CD4-positive, alpha-beta memory T cell (primary cell): ENCODE results near the gene ZC3H12A. TPM values are rescaled to one million over a fixed set of nuclear protein-coding genes. Genes with fewer than 3 reads are reported as not detected.

ENCODE experiments used
- CTCF ChIA-PET: fragments of 350-600 bp; sonication (Branson Sonifier 250); formaldehyde crosslinking; loops from one replicate; lab custom pipeline; 2021; ENCODE audit warnings: inconsistent platforms; ENCODE audit not compliant: partially characterized antibody; lab: Charles Lee
- POLR2A ChIA-PET: fragments of 350-600 bp; sonication (Branson Sonifier 250); formaldehyde crosslinking; loops from one replicate; lab custom pipeline; 2021; ENCODE audit not compliant: partially characterized antibody; lab: Charles Lee
- DNase-seq, 5 donors: peaks; one replicate each; pipeline versions ENCODE4 v3.0.0 to v3.0.0-alpha.2; 2020 to 2022; ENCODE audit warnings: mixed read lengths in 1 of 5
- H3K27ac ChIP-seq: one replicate; pipeline ENCODE4 v1.7.0; 2013; ENCODE audit warnings: low read depth, low read length
- H3K27me3 ChIP-seq: 2 replicates; pipeline ENCODE4 v1.7.0; 2013; ENCODE audit warnings: mild to moderate bottlenecking, low read length, moderate library complexity; ENCODE audit not compliant: insufficient read depth
- H3K36me3 ChIP-seq: 2 replicates; pipeline ENCODE4 v1.7.0; 2013; ENCODE audit warnings: mild to moderate bottlenecking, low read length, moderate library complexity; ENCODE audit not compliant: insufficient read depth
- H3K4me1 ChIP-seq: 2 replicates; pipeline ENCODE4 v1.7.0; 2013; ENCODE audit warnings: mild to moderate bottlenecking, low read length, moderate library complexity; ENCODE audit not compliant: insufficient read depth
- H3K4me3 ChIP-seq, 2 donors: one replicate each; pipeline ENCODE4 v1.7.0; 2013; ENCODE audit warnings: low read length in 2 of 2, mild to moderate bottlenecking in 1 of 2
- H3K9me3 ChIP-seq, 2 donors: one replicate each; pipeline ENCODE4 v1.7.0; 2013; ENCODE audit warnings: low read length in 2 of 2, control low read depth in 1 of 2; ENCODE audit not compliant: control insufficient read depth in 1 of 2
- H3K27ac Mint-ChIP-seq, 7 donors: one replicate each; pipeline ENCODE4 v1.8.0; 2020 to 2021; ENCODE audit warnings: mixed read lengths in 7 of 7, mild to moderate bottlenecking in 6 of 7, inconsistent platforms in 3 of 7, moderate library complexity in 3 of 7
- H3K27me3 Mint-ChIP-seq, 2 donors: one replicate each; pipeline ENCODE4 v1.8.0; 2020 to 2021; ENCODE audit warnings: mixed read lengths in 2 of 2
- H3K36me3 Mint-ChIP-seq, 2 donors: one replicate each; pipeline ENCODE4 v1.8.0; 2020 to 2021; ENCODE audit warnings: mixed read lengths in 2 of 2, inconsistent platforms in 1 of 2, mild to moderate bottlenecking in 1 of 2
- H3K4me1 Mint-ChIP-seq, 4 donors: one replicate each; pipeline ENCODE4 v1.8.0; 2020 to 2021; ENCODE audit warnings: mixed read lengths in 4 of 4, mild to moderate bottlenecking in 1 of 4
- H3K4me3 Mint-ChIP-seq, 8 donors: one replicate each; pipeline ENCODE4 v1.8.0; 2020 to 2021; ENCODE audit warnings: mixed read lengths in 8 of 8, mild to moderate bottlenecking in 7 of 8, moderate library complexity in 6 of 8, inconsistent platforms in 3 of 8
- H3K9me3 Mint-ChIP-seq, 8 donors: one replicate each; pipeline ENCODE4 v1.8.0; 2020 to 2021; ENCODE audit warnings: mixed read lengths in 8 of 8, mild to moderate bottlenecking in 5 of 8, inconsistent platforms in 3 of 8, moderate library complexity in 1 of 8
- intact Hi-C: fragments of 100-400 bp; cut with micrococcal nuclease; formaldehyde crosslinking; loops from one replicate; pipeline ENCODE4 v1.15.1; 2023
- polyA plus RNA-seq, 2 donors: library from polyadenylated mRNA; unstranded; fragments of 300-500 nt; fragmentation: Illumina TruSeq; gene quantifications; one replicate each; pipeline ENCODE4 v1.2.3, GENCODE V29; 2021
- total RNA-seq, 2 experiments: library from RNA; stranded (reverse); gene quantifications; one replicate each; pipeline ENCODE4 v1.2.3, GENCODE V29; 2021

Gene ZC3H12A
- total and polyA plus RNA-seq, 4 experiments from 2014 or later = 10.6 to 60.7 (median 37.3) TPM

- ChIA-PET CTCF (interaction anchor here (1.3 to 10.6 kb wide), 7 partner anchors 10 to 37 kb away, joined by 3 to 219 read pairs (median 5); partner anchors contain the start of gene MEAF6), POLR2A (interaction anchor here (1.1 to 10.8 kb wide), 11 partner anchors 9 to 1549 kb away, joined by 4 to 229 read pairs (median 12); partner anchors contain the start of genes CDCA8, MEAF6, NDUFS5 and SNIP1)
- Mint-ChIP-seq H3K4me1 (peaks cover 28 to 72% (median 44%) of the 10 kb centered on the region in 4 donors), H3K27ac (peak overlapping the region; percentile 97 to 100 (median 99)), H3K9me3 (peaks cover 0 to 3% (median 0%) of the 10 kb centered on the region in 8 donors), H3K4me3 (peak overlapping the region; percentile 95 to 99 (median 97)), H3K36me3 (peaks cover 44 to 78% of the 10 kb centered on the region in 2 donors), H3K27me3 (peaks cover 0 to 2% of the 10 kb centered on the region in 2 donors)
- Histone ChIP-seq H3K36me3 (peaks cover 50% of the 10 kb centered on the region), H3K27me3 (no peaks in the 10 kb centered on the region), H3K4me3 (peak overlapping the region; percentile 85 to 96), H3K27ac (peak overlapping the region; percentile 96), H3K9me3 (no peaks in the 10 kb centered on the region), H3K4me1 (peaks cover 55% of the 10 kb centered on the region)
- DNase-seq = peak; percentile 82 to 98 (median 86)
- intact Hi-C loops = loop anchor here (5.0 kb wide), 2 partner anchors 330 to 1515 kb away; partner anchors contain the start of genes AKIRIN1, C1orf122 and YRDC
These were observed 3.0 kb downstream of the ZC3H12A start for GRCh38 chr1:37477198-37477931.

- peak overlapping the region; percentile 96 for H3K27ac ChIP-seq
- peaks cover 49% of the 10 kb centered on the region for H3K4me1 ChIP-seq
- ChIA-PET POLR2A (interaction anchor here (0.9 to 10.8 kb wide), 14 partner anchors 8 to 1317 kb away, joined by 3 to 229 read pairs (median 10); partner anchors contain the start of genes CDCA8, MEAF6, MRPS15 and SNIP1), CTCF (interaction anchor here (1.1 to 10.6 kb wide), 9 partner anchors 9 to 213 kb away, joined by 3 to 219 read pairs (median 5); partner anchors contain the start of genes CDCA8 and MEAF6)
- H3K9me3 ChIP-seq = no peaks in the 10 kb centered on the region
- DNase-seq = no peak
- peak overlapping the region; percentile 97 to 100 (median 99) for H3K27ac Mint-ChIP-seq
- H3K27me3 Mint-ChIP-seq = peaks cover 0 to 2% of the 10 kb centered on the region in 2 donors
- peak overlapping the region; percentile 85 to 96 for H3K4me3 ChIP-seq
- H3K9me3 Mint-ChIP-seq = peaks cover 0 to 3% (median 0%) of the 10 kb centered on the region in 8 donors
- intact Hi-C loops = loop anchor here (2.0 to 5.0 kb wide), 4 partner anchors 23 to 1514 kb away; partner anchors contain the start of genes AKIRIN1, C1orf122 and YRDC
- H3K27me3 ChIP-seq = no peaks in the 10 kb centered on the region
- H3K4me1 Mint-ChIP-seq = peaks cover 22 to 66% (median 40%) of the 10 kb centered on the region in 4 donors
- H3K4me3 Mint-ChIP-seq = peak overlapping the region; percentile 95 to 99 (median 97)
- peaks cover 47 to 82% of the 10 kb centered on the region in 2 donors for H3K36me3 Mint-ChIP-seq
- H3K36me3 ChIP-seq = peaks cover 56% of the 10 kb centered on the region
These were observed 3.6 kb downstream of the ZC3H12A start for GRCh38 chr1:37477946-37478345.

GRCh38 chr1:37478451-37478881 is 4.1 kb downstream of the ZC3H12A start:
- H3K27me3 Mint-ChIP-seq = no peaks in the 10 kb centered on the region
- peaks cover 0 to 2% (median 0%) of the 10 kb centered on the region in 8 donors for H3K9me3 Mint-ChIP-seq
- intact Hi-C loops = loop anchor here (2.0 to 5.0 kb wide), 4 partner anchors 24 to 1514 kb away; partner anchors contain the start of genes AKIRIN1, C1orf122 and YRDC
- H3K4me3 ChIP-seq = peak overlapping the region; percentile 85 to 96
- peak in 4 of 5 donors; percentile 45 to 86 (median 53) for DNase-seq
- no peaks in the 10 kb centered on the region for H3K9me3 ChIP-seq
- POLR2A ChIA-PET = interaction anchor here (0.7 to 10.8 kb wide), 18 partner anchors 8 to 1318 kb away, joined by 3 to 229 read pairs (median 9); partner anchors contain the start of genes C1orf122, CDCA8, MEAF6 and MRPS15
- H3K27ac Mint-ChIP-seq = peak overlapping the region; percentile 97 to 100 (median 99)
- peak overlapping the region; percentile 96 for H3K27ac ChIP-seq
- H3K4me1 ChIP-seq = peaks cover 44% of the 10 kb centered on the region
- peaks cover 47 to 83% of the 10 kb centered on the region in 2 donors for H3K36me3 Mint-ChIP-seq
- H3K4me3 Mint-ChIP-seq = peak overlapping the region; percentile 95 to 99 (median 97)
- CTCF ChIA-PET = interaction anchor here (0.7 to 10.6 kb wide), 10 partner anchors 9 to 213 kb away, joined by 3 to 219 read pairs (median 4); partner anchors contain the start of genes CDCA8 and MEAF6
- H3K36me3 ChIP-seq = peaks cover 61% of the 10 kb centered on the region
- H3K4me1 Mint-ChIP-seq = peaks cover 18 to 61% (median 36%) of the 10 kb centered on the region in 4 donors
- H3K27me3 ChIP-seq = no peaks in the 10 kb centered on the region

- DNase-seq = peak; percentile 61 to 74 (median 69)
- intact Hi-C loops = loop anchor here (1.0 to 5.0 kb wide), 5 partner anchors 8 to 1513 kb away; partner anchors contain the start of genes AKIRIN1, C1orf122 and YRDC
- Histone ChIP-seq H3K27ac (peak overlapping the region; percentile 96), H3K27me3 (no peaks in the 10 kb centered on the region), H3K4me1 (peaks cover 40% of the 10 kb centered on the region), H3K36me3 (peaks cover 65% of the 10 kb centered on the region), H3K9me3 (no peaks in the 10 kb centered on the region), H3K4me3 (peak overlapping the region; percentile 85 to 96)
- peaks cover 47 to 82% of the 10 kb centered on the region in 2 donors for H3K36me3 Mint-ChIP-seq
- H3K4me1 Mint-ChIP-seq = peaks cover 14 to 58% (median 32%) of the 10 kb centered on the region in 4 donors
- no peaks in the 10 kb centered on the region for H3K27me3 Mint-ChIP-seq
- H3K4me3 Mint-ChIP-seq = peak overlapping the region; percentile 95 to 99 (median 97)
- peaks cover 0 to 2% (median 0%) of the 10 kb centered on the region in 8 donors for H3K9me3 Mint-ChIP-seq
- CTCF ChIA-PET = interaction anchor here (0.7 to 10.6 kb wide), 10 partner anchors 9 to 212 kb away, joined by 3 to 219 read pairs (median 4); partner anchors contain the start of genes CDCA8 and MEAF6
- H3K27ac Mint-ChIP-seq = peak overlapping the region; percentile 97 to 100 (median 99)
- POLR2A ChIA-PET = interaction anchor here (0.7 to 10.8 kb wide), 18 partner anchors 7 to 1318 kb away, joined by 3 to 229 read pairs (median 9); partner anchors contain the start of genes C1orf122, CDCA8, MEAF6 and MRPS15
These were observed 4.5 kb downstream of the ZC3H12A start for GRCh38 chr1:37478890-37479254.

- peaks cover 15 to 62% (median 32%) of the 10 kb centered on the region in 4 donors for H3K4me1 Mint-ChIP-seq
- ChIA-PET CTCF (interaction anchor here (1.2 to 10.6 kb wide), 7 partner anchors 8 to 212 kb away, joined by 4 to 219 read pairs (median 8); partner anchors contain the start of genes CDCA8 and MEAF6), POLR2A (interaction anchor here (0.7 to 10.8 kb wide), 18 partner anchors 7 to 1319 kb away, joined by 3 to 229 read pairs (median 9); partner anchors contain the start of genes C1orf122, CDCA8, MEAF6 and MRPS15)
- no peaks in the 10 kb centered on the region for H3K27me3 Mint-ChIP-seq
- peak overlapping the region; percentile 85 to 96 for H3K4me3 ChIP-seq
- H3K36me3 Mint-ChIP-seq = peaks cover 47 to 86% of the 10 kb centered on the region in 2 donors
- DNase-seq = peak; percentile 82 to 97 (median 84)
- peaks cover 71% of the 10 kb centered on the region for H3K36me3 ChIP-seq
- peak overlapping the region; percentile 96 for H3K27ac ChIP-seq
- H3K9me3 ChIP-seq = no peaks in the 10 kb centered on the region
- H3K27me3 ChIP-seq = no peaks in the 10 kb centered on the region
- peak overlapping the region; percentile 95 to 99 (median 97) for H3K4me3 Mint-ChIP-seq
- peak overlapping the region; percentile 97 to 100 (median 99) for H3K27ac Mint-ChIP-seq
- intact Hi-C loops = loop anchor here (1.0 to 5.0 kb wide), 5 partner anchors 8 to 1513 kb away; partner anchors contain the start of genes AKIRIN1, C1orf122 and YRDC
- H3K9me3 Mint-ChIP-seq = peaks cover 0 to 2% (median 0%) of the 10 kb centered on the region in 8 donors
- H3K4me1 ChIP-seq = peaks cover 39% of the 10 kb centered on the region
These were observed 5.1 kb downstream of the ZC3H12A start for GRCh38 chr1:37479255-37480124.
